OCI-LY1 (cell line): ENCODE data around the gene ABCA5.

Experiments
- EZH2 ChIP-seq: fragments of 200-600 bp; sonication (generic), shearing (Covaris generic); IDR thresholded peaks from 2 replicates; pipeline ENCODE4 v1.8.0; 2017; ENCODE audit warnings: borderline replicate concordance, mixed run types, mild to moderate bottlenecking, antibody characterized with exemption, low read length, moderate library complexity, mixed read lengths
- TF ChIP-seq, protein P1 (sequence below): fragments of 200-600 bp; sonication (generic), shearing (Covaris generic); IDR thresholded peaks from 2 replicates; pipeline ENCODE4 v1.5.1; 2017; ENCODE audit warnings: mild to moderate bottlenecking, antibody characterized with exemption, low read length, moderate library complexity, mixed read lengths

DNA sequence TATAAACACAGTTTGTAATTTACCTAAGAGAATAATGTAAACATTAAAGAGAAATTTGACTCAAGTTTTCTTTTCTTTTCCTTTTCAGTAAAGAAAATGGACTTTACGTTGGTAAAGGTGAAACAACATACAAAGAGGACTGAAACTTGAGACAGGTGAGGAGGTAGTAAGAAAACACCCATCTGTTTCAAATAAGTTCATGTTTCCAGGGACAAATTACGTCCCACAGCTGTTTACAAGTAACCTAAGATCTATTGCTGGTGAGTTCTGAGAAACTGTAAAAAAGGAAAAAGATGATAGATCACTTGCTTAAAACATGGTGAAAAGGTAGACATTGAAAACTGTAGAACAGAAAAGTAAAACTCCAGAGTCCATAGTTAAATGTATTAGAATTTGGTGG, 4.8 kb upstream of the ABCA5 start:
- TF ChIP-seq EZH2 = no peak
- TF ChIP-seq, protein P1, sequence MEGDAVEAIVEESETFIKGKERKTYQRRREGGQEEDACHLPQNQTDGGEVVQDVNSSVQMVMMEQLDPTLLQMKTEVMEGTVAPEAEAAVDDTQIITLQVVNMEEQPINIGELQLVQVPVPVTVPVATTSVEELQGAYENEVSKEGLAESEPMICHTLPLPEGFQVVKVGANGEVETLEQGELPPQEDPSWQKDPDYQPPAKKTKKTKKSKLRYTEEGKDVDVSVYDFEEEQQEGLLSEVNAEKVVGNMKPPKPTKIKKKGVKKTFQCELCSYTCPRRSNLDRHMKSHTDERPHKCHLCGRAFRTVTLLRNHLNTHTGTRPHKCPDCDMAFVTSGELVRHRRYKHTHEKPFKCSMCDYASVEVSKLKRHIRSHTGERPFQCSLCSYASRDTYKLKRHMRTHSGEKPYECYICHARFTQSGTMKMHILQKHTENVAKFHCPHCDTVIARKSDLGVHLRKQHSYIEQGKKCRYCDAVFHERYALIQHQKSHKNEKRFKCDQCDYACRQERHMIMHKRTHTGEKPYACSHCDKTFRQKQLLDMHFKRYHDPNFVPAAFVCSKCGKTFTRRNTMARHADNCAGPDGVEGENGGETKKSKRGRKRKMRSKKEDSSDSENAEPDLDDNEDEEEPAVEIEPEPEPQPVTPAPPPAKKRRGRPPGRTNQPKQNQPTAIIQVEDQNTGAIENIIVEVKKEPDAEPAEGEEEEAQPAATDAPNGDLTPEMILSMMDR = no peak
